Peyer's patch (tissue), 4 donors: Measurements from ENCODE around the gene HS3ST5.

Experiments used
- CTCF ChIP-seq, 6 experiments: fragments of 450-650 bp in 4 of 6; fragments of 200-600 bp in 2 of 6; sonication (generic) in 1 of 6; IDR thresholded peaks; one replicate each; pipeline ENCODE4 v1.5.1; 2017 to 2019; ENCODE audit warnings: antibody characterized with exemption in 6 of 6, mild to moderate bottlenecking in 3 of 6, moderate library complexity in 1 of 6
- POLR2A ChIP-seq, 2 donors: fragments of 450-650 bp; IDR thresholded peaks; one replicate each; pipeline ENCODE4 v1.5.1; 2017; ENCODE audit warnings: antibody characterized with exemption in 2 of 2, mild to moderate bottlenecking in 2 of 2, moderate library complexity in 2 of 2

DNA sequence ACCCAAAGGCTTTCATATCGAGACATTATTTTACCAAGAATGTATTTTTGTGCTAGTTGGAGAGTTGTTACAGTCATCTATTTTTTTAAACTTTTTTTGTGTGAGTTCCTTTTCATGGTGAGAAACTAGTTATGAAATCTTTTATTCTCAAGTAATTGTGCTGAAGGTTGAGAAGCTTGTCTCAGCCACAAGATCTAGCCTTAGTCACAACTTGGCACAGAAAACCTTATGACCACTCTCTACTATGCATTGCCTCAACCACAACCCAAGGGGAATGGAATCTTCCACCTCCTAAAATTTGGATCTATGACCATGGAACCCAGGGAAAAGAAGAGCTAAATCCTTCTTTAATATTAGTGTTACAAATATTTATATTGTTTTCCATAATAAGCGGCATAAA, 58.5 kb downstream of the HS3ST5 start:
- TF ChIP-seq CTCF (IDR thresholded peaks at IDR 0.05) = no peak
- no peak for TF ChIP-seq POLR2A (IDR thresholded peaks at IDR 0.05)
